HG02588 (cell line): ENCODE measurements around the gene TPO.

Experiments used
- ATAC-seq: cut with Tn5 transposase; IDR thresholded peaks from one replicate; pipeline ENCODE4 v1.9.1; 2021; ENCODE audit warnings: mild to moderate bottlenecking, moderate library complexity; ENCODE audit not compliant: unreplicated experiment

Gene TPO

DNA sequence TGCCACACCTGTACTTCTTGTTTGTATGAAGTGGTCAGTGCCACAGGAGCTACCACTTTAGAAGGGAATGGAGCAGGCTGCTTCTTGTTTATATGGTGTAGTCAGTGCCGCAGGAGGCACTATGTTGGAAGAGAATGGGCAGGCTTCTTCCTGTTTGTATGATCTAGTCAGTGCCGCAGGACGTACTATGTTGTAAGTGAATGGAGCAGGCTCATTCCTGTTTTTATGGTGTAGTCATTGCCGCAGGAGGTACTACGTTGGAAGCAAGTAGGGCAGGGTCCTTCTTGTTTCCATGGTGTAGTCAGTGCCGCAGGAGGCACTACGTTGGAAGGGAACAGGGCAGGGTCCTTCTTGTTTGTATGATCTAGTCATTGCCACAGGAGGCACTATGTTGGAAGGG lies 27.3 kb downstream of the TPO start:
- no peak for ATAC-seq

DNA sequence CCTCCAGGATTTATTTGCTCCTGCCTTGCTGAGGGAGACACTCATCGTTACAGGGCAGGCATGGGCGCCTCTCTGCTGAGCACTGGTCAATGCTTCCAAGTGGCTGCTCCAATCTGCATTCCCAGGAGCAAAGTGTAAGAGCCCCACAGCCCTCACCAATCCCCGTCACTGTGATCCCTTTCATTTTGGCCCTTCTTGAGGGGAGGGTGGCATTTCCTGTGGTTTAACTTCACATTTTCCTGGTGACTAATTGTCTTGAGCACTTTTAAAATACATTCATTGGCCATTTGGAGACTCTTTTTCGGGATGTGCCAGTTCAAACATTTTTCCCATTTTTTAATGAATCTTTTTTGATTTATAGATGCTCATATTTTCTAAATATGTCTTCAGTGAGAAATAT lies 33.0 kb downstream of the TPO start:
- no peak for ATAC-seq

DNA sequence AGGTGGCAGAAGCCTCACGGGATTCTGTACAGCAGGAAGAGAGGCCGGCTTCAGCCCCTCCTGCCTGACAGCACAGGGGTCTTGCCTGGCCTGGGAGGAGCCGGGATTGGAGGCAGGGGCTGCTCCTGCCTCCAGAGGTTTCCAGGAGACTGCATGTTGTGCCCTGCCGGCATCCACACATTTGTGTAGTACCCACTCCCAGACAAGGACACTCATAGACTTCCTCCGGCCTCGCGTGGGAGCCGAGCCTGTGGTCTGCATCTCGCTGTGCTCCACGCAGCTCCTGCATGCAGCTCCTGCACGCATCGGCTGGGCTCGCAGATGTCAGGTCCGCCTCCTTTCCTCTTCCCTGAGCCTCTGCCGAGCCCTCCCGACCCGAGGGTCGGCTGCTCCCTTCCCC lies 34.7 kb downstream of the TPO start:
- ATAC-seq: no peak

DNA sequence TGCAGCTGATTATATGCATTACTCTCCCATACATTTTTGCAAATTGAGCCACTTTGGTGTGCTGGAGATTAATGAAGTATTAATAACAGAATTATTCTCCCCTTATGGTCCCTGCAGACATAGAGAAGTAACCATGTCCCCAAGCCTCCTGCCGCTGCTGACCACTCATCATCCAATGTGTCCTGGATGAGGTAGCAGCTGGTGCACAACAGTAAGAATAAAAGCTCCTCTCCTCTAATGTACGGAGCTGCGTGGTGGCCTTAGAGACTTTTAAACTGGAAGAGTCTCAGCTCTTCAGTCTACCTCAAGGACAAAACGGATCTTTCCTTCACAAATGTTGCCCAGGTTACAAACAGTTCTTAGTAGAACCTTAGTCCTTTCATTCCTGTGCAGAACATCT lies 37.7 kb downstream of the TPO start:
- ATAC-seq: no peak

DNA sequence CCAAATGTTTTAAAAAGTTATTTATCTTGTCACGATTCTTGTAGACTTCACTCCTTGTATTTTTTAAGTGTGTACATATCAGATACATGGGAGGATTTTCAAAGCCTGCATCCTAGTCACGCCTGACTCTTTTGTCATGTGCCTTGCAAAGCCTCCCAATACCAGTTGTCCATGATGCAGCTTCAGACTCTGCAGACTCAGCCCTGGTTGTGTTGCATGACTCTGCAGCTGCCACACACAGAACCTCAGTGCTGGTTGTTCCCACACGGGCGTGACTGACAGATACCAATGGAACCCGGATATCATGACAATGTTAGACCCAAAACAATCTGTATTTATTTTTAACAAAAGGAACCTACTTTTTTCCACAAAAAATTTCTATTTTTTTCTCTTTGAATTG lies 38.2 kb downstream of the TPO start:
- ATAC-seq: no peak

DNA sequence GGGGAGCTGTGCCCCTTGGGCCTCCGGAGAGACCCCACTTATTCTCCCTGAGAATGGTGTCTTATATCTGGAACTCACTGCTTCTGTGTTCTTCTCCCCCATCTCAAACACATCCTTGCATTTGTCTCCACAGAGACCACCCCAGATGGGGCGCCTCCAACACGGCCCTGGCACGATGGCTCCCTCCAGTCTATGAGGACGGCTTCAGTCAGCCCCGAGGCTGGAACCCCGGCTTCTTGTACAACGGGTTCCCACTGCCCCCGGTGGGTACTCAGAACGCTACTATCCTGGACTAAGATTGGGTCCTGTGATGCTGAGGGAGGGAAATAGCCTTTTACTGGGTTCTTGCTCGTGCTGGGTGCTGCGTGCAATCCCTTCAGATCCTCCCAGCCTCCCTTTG lies 40.3 kb downstream of the TPO start:
- no peak for ATAC-seq

DNA sequence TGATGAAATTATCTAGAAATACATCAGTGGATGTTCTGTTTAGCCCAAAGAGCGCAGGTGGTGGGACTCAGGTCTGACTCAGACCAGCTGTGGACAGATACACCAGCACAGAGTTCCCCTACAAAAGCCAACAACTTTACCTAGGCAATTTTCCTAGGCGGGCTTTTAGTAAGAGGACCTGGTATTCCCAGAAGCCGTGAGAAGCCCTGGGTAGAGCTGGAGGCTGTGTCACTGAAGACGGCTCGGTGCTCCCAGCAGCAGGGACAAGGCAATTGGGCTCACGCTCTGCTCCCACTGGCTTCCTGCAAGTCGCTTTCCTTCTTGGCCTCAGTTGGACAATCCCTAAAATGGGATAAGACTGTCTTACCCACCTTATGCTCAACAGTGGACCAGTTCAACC lies 41.1 kb downstream of the TPO start:
- ATAC-seq: no peak

DNA sequence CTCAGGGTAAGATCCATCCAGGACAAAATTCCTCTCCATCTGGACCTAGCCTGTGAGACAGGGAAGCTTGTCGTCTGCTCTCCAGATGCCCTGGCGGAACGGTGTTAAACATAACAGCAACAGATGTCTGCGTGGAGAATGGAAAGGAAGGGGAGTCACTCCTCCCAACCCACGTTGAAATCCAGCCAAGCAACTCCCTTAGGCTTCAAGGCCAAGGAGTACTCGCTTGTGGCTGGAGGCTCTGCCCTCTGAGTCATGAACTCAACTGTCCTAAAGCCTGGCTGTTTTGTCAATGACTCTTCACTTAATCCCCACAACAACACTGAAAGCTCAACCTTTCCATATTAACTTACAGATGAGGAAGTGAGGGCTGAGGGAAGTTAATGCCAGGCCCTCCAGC lies 42.2 kb downstream of the TPO start:
- no peak for ATAC-seq

DNA sequence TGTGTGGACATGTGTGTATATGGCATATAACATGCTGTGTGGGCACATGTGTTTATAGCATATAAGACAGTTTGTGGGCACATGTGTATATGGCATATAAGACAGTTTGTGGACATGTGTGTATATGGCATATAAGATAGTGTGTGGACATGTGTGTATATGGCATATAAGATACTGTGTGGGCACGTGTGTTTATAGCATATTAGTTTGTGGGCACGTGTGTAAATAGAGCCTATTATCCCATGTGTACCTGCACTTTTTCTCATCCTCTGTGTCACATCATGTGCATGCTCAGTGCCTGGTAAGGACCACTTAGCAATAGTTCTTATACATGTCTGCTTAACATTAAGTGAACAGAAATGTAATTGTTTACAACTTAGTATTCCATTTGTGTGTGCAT lies 45.2 kb downstream of the TPO start:
- ATAC-seq: no peak

DNA sequence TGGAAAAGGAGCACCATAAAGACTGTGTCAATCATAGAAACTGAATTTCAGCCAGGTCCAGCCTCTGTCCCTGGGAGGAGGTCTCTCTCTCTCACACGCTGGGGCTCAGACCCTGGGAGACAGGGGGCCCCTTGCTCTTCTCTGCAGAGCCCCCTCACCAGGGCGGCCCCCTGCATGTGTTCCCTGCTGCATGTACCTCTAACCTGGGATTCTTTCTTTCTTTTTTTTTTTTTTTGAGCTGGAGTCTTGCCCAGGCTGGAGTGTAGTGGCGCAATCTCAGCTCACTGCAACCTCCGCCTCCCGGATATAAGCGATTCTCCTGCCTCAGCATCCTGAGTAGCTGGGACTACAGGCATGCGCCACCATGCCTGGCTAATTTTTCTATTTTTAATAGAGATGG lies 46.5 kb downstream of the TPO start:
- ATAC-seq: no peak

DNA sequence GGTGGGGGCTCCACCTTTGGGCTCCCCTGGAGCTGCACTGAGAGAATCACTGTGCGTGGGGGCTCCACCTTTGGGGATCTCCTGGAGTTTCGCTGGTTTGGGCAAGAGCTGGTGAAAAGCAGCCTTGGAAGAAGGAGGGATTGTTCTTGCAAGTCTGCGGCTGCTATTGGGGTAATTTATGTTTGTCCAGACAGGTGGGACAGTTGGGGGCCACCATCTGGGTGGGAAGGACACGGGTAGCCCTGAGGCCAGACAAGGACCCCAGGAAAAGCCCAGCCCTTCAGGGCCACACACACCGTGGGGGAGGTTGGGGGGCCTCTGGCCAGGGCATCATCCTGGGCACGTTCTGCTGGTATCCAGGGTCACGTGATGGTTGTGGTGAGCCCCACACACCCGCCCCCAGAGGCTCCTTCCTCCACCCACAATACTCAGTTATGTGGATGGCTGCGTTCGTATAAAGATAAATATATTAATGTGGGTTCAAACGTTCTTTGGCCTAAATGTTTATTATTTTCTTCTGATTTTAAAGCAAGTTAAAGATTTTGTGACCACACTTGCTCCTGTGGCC lies 47.7 kb downstream of the TPO start:
- ATAC-seq: no peak

DNA sequence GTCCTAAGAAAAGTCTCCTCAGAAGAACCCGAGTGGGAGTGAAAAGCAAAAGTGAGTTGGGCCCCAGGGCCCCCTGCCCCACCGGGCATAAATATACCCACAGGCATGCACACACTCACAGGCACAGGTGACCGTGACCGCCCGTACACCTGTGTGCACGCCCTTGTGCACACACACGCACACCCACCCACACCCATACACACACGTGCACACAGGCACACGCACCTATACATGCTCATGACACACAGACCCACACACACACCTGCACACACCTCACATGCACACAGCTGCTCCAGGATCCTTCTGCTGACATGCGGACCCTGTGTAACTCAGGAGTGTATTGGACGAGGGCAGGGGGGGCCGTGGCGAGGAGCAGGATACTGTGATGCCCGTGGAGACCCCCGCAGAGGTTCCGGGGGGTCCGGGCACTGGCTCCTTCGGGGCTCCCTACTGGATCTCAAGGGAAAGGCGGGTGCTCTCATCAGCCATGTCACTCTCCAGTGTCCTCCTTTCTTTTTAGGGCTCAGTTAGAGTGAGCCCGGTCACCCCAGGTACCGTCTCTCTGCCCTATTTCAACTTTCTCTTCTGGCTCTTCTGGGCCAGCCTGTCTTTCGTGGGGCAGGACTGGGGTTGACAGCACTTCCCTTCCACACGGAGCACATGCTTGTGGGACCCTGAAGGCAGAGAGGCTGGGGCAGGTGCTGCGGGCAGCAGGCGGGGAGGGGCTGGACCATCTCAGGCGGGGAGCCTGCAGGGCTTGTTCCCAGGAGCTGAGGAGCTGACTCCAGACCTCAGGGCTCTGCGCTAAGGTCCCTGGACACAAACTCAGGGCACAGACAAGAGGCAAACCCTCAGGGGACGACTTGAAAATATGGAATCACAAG lies 48.5 kb downstream of the TPO start:
- no peak for ATAC-seq

DNA sequence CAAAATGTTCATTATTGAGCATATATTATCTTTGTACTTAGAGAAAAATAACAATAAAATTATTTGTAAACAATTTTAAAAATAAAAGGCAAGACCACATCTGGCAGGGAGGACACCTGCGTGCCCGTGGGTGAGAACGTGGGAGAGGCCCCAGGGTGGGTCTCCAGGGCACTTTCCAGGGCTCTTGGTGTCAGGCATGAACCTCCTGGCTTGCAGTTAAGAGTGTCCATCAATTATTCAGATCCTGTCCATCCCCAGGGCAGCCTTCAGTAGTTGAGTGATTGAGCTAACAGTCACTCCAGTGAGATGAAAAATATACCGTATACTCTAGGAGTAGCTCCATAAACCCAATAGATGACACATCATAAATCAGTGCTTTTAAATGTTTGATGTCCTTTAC lies 49.7 kb downstream of the TPO start:
- no peak for ATAC-seq

DNA sequence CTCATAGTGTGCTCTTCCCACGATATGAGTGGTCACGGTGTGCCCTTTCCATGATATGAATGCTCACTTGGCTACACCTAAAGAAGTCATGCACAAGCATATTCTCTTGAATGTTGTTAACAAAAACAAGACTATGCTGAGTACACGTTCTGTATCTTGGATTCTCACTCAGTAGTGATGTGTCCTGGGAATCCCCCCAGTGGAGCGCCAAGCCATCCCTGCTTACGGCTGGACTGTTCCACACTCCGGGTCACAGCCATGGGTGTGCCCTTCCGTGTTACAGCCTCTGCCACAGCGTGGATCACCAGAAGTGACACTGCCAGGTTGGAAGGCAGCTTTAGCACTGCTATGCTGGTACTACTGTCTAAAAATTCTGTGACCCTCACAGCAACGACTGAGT lies 59.1 kb downstream of the TPO start:
- ATAC-seq: no peak

DNA sequence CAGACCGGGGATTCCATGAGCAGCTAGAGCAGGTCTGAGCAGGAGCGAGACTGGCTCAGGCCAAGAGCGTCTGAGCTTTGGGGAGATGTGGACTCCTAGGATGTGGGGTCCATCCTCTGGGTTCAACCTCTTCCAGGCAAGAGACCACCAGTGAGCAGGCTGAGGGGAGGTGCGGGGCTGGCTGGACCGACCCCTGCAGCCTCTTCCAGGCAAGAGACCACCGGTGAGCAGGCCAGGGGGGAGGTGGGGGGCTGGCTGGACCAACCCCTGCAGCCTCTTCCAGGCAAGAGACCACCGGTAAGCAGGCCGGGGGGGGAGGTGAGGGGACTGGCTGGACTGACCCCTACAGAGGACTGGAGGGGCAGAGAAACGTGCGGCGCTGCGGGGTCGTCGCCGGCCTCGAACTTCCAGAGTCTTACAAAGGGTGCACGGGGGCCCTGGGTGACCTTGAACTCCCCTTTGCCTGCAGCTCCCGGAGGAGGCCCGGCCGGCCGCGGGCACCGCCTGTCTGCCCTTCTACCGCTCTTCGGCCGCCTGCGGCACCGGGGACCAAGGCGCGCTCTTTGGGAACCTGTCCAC lies 63.4 kb downstream of the TPO start:
- no peak for ATAC-seq

DNA sequence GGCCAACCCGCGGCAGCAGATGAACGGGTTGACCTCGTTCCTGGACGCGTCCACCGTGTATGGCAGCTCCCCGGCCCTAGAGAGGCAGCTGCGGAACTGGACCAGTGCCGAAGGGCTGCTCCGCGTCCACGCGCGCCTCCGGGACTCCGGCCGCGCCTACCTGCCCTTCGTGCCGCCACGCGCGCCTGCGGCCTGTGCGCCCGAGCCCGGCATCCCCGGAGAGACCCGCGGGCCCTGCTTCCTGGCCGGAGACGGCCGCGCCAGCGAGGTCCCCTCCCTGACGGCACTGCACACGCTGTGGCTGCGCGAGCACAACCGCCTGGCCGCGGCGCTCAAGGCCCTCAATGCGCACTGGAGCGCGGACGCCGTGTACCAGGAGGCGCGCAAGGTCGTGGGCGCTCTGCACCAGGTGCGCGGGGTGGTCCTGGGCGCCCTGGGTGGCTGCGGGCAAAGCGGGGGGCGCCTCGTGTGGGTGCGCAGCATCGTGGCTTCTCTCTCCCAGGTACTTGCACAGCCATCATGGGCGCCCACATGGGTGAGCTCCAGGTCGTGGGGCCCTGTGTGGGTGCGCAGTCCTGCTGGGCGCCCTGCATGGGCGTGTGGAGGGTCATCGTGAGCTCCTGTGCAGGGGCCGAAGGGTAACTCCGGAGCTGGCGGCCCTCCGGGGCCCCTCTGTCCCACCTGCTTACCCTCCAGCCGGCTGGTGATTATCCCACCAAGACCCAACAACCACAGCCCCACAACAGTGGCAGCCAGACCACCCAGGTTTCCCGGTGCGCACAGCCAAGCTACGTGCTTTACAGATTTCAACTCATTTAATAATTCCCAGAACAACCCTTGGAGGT lies 64.2 kb downstream of the TPO start:
- no peak for ATAC-seq

DNA sequence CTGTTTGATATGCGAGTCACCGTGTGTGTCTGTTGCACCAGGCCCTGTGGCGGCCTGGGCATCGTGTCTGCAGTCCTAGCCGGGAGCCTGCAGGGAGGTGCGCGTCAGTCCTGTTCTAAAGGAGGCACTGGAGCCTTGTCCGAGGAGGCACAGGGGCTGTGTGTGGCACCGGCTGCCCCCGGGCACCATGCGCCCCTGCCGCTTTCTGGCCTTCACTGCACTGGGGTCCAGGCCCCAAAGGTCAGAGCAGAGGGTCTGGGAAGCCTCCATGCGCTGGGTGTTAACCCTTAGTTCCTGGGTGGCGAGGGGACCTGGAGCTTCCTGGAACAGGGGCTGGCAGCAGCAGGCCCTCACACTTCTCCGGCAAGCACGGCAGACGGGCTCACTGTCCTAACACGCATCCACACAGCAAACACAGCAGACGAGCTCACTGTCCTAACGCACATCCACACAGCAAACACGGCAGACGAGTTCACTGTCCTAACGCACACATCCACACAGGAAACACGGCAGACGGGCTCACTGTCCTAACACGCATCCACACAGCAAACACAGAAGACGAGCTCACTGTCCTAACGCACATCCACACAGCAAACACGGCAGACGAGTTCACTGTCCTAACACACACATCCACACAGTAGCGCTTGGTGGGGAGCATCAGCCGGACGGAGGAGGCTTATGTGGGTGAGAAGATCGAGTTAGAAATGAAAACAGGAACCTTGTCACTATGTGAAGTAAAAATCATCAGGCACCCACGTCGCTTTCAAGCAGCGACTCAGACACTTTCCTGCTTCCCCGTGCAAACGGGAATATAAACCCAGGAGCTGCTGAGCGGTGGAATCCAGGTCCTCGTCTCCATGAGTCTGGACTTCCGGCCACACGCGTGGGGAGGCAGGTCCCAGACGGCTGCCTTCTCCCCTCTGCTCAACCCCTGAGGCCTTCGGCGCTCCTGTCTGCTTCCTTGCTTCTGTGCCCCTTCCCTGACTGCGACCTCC lies 65.3 kb downstream of the TPO start:
- no peak for ATAC-seq

DNA sequence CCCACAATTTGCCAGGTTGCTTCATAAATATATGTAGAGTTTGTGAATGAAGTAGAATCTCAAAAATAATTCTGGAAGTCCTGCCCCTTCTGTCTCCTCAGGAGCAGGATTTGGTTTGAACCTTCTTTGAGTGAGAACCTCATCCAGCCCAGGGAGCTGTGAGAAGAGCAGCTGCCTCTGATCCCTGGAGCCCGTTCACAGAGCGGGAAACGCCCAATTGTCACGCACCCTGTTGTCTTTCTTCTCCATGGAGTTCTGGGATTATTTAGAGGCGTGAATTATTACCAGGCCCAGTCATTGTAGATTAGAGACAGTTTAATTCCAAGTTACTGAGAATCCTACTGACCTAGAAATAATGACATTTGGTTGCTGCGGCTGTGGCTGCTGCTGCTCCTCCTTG lies 66.1 kb downstream of the TPO start:
- ATAC-seq: no peak

DNA sequence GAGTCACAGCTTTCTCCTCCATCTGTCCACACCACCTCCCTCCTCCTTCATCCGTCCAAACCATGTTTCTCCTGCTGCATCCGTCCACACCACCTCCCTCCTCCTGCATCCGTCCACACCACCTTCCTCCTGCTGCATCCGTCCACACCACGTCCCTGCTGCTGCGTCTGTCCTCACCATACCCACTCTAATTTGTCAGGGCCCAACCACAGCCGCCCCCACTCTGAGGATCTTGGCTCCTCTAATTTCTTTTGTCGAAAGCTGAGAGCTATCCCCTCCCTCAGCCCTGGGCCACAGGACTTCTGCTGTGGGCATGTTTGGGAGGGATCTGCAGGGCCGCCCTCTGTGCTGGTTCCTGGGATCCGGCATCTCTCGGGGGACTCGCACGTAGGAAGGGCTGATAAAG lies 67.4 kb downstream of the TPO start:
- no peak for ATAC-seq
